OCI-LY7 (cell line): ENCODE measurements around the gene SLC66A1.
A peak's percentile ranks its signal among the peaks of the same experiment; 100 is the strongest.

Experiments
- EZH2phosphoT487 ChIP-seq: fragments of 200-600 bp; sonication (generic); IDR thresholded peaks from 2 replicates; pipeline ENCODE4 v1.6.1; 2018; ENCODE audit warnings: low read depth, borderline replicate concordance, mild to moderate bottlenecking, mixed run types, antibody characterized with exemption, low read length, moderate library complexity, mixed read lengths
- TF ChIP-seq, protein P1 (sequence below): fragments of 200-600 bp; sonication (generic); conservative IDR thresholded peaks from 2 replicates; pipeline ENCODE4 v1.5.1; 2014; ENCODE audit warnings: mild to moderate bottlenecking, antibody characterized with exemption, low read length, moderate library complexity, mixed read lengths

DNA sequence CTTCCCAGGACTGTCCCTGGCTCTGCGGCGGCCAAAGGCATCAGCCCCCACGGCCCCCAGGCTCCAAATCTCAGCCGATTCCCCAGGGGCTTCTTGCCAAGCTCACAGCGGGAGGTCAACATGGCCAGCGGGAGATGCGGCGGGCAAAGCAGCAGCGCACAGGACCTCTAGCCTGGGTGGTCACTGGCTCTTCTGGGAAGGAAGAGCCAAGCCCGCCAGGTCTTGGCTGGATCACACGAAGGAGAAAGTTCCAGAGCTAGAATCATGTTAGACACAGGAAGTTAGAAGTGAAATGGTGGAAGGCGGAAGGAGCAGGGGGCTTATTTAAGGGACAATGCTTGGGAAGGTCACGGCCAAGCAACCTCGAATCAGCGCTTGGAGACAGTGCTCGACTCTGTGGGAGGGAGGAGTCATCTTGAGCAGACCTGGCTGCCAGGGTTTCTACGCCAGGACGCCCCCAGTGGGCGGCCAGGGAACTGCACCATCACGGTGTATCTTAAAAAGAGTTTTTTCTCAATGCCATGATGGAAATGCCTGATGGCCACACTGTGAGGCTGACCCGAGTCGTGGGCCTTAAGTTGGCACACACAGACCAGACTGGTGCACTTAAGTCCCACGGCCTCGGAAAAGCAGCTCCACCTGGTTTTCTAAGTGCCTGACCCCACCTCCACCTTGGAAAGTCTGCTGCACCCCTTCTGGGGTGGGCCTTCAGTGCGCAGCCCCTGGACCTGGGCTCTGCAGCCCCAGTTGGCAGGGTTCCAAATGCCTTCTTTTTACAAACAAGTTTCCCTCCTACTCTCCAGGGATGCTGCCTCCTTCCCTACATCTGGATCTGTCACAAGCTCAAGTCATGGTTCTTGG lies 29.3 kb downstream of the SLC66A1 start:
- TF ChIP-seq, protein P1, sequence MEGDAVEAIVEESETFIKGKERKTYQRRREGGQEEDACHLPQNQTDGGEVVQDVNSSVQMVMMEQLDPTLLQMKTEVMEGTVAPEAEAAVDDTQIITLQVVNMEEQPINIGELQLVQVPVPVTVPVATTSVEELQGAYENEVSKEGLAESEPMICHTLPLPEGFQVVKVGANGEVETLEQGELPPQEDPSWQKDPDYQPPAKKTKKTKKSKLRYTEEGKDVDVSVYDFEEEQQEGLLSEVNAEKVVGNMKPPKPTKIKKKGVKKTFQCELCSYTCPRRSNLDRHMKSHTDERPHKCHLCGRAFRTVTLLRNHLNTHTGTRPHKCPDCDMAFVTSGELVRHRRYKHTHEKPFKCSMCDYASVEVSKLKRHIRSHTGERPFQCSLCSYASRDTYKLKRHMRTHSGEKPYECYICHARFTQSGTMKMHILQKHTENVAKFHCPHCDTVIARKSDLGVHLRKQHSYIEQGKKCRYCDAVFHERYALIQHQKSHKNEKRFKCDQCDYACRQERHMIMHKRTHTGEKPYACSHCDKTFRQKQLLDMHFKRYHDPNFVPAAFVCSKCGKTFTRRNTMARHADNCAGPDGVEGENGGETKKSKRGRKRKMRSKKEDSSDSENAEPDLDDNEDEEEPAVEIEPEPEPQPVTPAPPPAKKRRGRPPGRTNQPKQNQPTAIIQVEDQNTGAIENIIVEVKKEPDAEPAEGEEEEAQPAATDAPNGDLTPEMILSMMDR = peak; percentile 88
- TF ChIP-seq EZH2phosphoT487 = no peak
